ENCODE data around the gene CD37. TPM values are rescaled to one million over a fixed set of nuclear protein-coding genes. Genes with fewer than 3 reads are reported as not detected.
"Not testable (repeated sequence)": the region's sequence is repeated elsewhere in the genome, so short reads cannot be mapped to it uniquely, and the experiment has no call there.

CD37 gene
- total RNA-seq, 2 experiments from 2014 or later, result 178 to 181 TPM

DNA sequence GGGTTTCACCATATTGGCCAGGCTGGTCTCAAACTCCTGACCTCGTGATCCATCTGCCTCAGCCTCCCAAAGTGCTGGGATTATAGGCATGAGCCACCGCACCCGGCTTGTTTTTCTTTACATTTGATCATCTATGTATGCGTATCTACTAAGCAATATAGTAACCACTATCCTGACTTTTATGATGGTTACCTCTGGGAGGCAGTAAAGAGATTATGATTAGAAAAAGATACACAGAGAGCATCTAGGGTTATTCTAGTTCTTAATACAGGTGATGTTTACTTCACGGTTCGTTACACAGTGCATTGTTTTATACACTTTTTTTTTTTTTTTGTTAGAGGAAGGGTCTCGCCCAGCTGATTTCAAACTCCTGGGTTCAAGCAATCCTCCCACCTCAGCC lies 28.5 kb upstream of the CD37 start:
- DNase-seq; H3K27me3 Mint-ChIP-seq; H3K36me3 Mint-ChIP-seq; H3K9me3 Mint-ChIP-seq; H3K27ac Mint-ChIP-seq; H3K4me3 Mint-ChIP-seq; CTCF ChIA-PET; H3K4me1 Mint-ChIP-seq (ENCODE audit: low read depth); intact Hi-C loops (cut with micrococcal nuclease); POLR2A ChIA-PET: not testable (repeated sequence)

DNA sequence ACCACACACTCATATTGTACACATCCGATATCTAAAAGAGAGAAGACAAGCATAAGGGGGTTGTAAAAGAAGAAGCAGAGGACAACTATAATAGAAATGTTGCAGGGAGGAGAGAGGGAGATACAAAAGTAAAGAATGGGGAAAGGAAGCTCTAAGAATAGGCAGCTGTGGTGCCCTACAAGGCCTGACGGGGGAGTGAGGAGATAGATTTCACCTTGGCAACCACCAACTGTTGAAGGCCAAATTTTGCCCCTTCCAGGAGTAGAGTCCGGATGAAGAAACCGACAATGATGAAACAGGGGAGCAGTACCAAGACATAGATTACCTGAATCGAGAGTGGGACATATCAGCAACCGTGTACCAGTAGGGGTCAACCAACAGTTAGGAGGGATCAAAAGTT lies 26.1 kb upstream of the CD37 start:
- no peak for DNase-seq
- Mint-ChIP-seq H3K4me1 (ENCODE audit: low read depth) (no peaks in the 10 kb centered on the region), H3K27me3 (no peaks in the 10 kb centered on the region), H3K4me3 (no peak overlapping the region), H3K36me3 (peaks cover 3% of the 10 kb centered on the region), H3K9me3 (no peaks in the 10 kb centered on the region), H3K27ac (no peak overlapping the region)
- intact Hi-C loops (cut with micrococcal nuclease), result no loop called here
- ChIA-PET POLR2A (no interaction called here), CTCF (no interaction called here)

GRCh38 chr19:49315111-49315510 lies 20.1 kb upstream of the CD37 start:
- ChIA-PET POLR2A (interaction anchor here (0.8 kb wide), 1 partner anchor 16 kb away, joined by 4 read pairs; no protein-coding TSS in a partner anchor), CTCF (interaction anchor here (0.7 to 1.0 kb wide), 2 partner anchors 12 to 107 kb away, joined by 3 read pairs; no protein-coding TSS in a partner anchor)
- H3K27me3 Mint-ChIP-seq, result no peaks in the 10 kb centered on the region
- no peak overlapping the region for H3K4me3 Mint-ChIP-seq
- DNase-seq, result no peak
- H3K27ac Mint-ChIP-seq, result no peak overlapping the region
- peaks cover 10% of the 10 kb centered on the region for H3K9me3 Mint-ChIP-seq
- intact Hi-C loops (cut with micrococcal nuclease), result no loop called here
- peaks cover 15% of the 10 kb centered on the region for H3K36me3 Mint-ChIP-seq
- peaks cover 4% of the 10 kb centered on the region for H3K4me1 Mint-ChIP-seq (ENCODE audit: low read depth)

DNA sequence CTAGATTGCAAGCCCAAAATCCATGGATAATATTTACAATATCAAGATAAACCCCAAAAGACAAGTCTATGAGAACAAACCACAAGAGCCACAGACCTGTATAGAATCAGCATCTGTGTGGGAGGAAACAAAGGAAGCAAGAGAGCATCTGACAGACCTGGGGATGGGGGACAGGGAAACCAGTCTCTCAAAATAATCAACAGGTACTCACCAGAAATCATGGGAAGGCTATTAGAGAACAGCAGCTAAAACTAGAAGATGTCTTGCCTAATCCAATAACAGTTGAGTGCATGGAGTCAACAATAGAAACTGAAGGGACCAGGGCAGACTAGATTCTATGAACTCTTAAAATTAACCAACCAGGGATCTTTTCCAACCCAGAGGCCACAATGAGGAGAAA lies 18.9 kb upstream of the CD37 start:
- peaks cover 4% of the 10 kb centered on the region for H3K4me1 Mint-ChIP-seq (ENCODE audit: low read depth)
- intact Hi-C loops (cut with micrococcal nuclease), result no loop called here
- DNase-seq, result no peak
- peaks cover 10% of the 10 kb centered on the region for H3K9me3 Mint-ChIP-seq
- CTCF ChIA-PET, result interaction anchor here (1.0 to 1.8 kb wide), 2 partner anchors 11 to 15 kb away, joined by 3 to 5 read pairs; no protein-coding TSS in a partner anchor
- no peak overlapping the region for H3K27ac Mint-ChIP-seq
- no peaks in the 10 kb centered on the region for H3K27me3 Mint-ChIP-seq
- no peak overlapping the region for H3K4me3 Mint-ChIP-seq
- POLR2A ChIA-PET, result no interaction called here
- H3K36me3 Mint-ChIP-seq, result peaks cover 12% of the 10 kb centered on the region

DNA sequence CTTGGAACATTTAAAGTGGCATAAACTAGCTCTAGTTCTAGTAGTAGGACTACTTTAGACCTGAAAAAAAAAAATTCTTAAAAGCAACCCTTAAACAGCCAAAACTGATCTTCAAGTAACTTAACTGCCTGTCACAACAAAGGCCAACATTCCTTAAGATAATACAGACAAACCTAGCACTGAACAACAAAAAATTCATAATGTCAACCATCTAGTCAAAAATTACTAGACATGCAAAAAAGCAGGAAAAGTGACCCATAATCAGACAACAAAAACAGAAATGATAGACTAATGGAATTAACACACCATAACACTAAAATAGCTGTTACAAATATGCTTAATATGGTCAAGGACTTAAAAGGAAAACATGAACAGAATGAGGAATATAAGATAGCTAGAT lies 16.9 kb upstream of the CD37 start:
- H3K9me3 Mint-ChIP-seq, result peaks cover 10% of the 10 kb centered on the region
- ChIA-PET POLR2A (no interaction called here), CTCF (interaction anchor here (1.1 to 2.0 kb wide), 2 partner anchors 9 to 17 kb away, joined by 4 to 11 read pairs; no protein-coding TSS in a partner anchor)
- H3K27ac Mint-ChIP-seq, result no peak overlapping the region
- intact Hi-C loops (cut with micrococcal nuclease), result no loop called here
- no peaks in the 10 kb centered on the region for H3K27me3 Mint-ChIP-seq
- H3K36me3 Mint-ChIP-seq, result peaks cover 12% of the 10 kb centered on the region
- no peak overlapping the region for H3K4me3 Mint-ChIP-seq
- DNase-seq, result no peak
- peaks cover 4% of the 10 kb centered on the region for H3K4me1 Mint-ChIP-seq (ENCODE audit: low read depth)

GRCh38 chr19:49324801-49325576 lies 10.2 kb upstream of the CD37 start, which contains the start of gene SLC6A16:
Gene SLC6A16 (minus strand): TSS chr19:49325191. CDS start chr19:49311347, 13,844 bp downstream.
- DNase-seq, result no peak
- ChIA-PET POLR2A (no interaction called here), CTCF (interaction anchor here (7.5 kb wide), 1 partner anchor 24 kb away, joined by 40 read pairs; no protein-coding TSS in a partner anchor)
- Mint-ChIP-seq H3K9me3 (no peaks in the 10 kb centered on the region), H3K27ac (no peak within 1 kb of the TSS), H3K4me1 (ENCODE audit: low read depth) (peaks cover 21% of the 10 kb centered on the region), H3K4me3 (no peak within 1 kb of the TSS), H3K27me3 (no peaks in the 10 kb centered on the region), H3K36me3 (peaks cover 4% of the 10 kb centered on the region)
- intact Hi-C loops (cut with micrococcal nuclease), result no loop called here

- intact Hi-C loops (cut with micrococcal nuclease); H3K27me3 Mint-ChIP-seq: not testable (repeated sequence)
- CTCF ChIA-PET, result interaction anchor here (0.7 to 7.5 kb wide), 3 partner anchors 25 to 228 kb away, joined by 3 to 40 read pairs (median 4); no protein-coding TSS in a partner anchor
Observed at GRCh38 chr19:49325756-49326155, 9.4 kb upstream of the CD37 start.

DNA sequence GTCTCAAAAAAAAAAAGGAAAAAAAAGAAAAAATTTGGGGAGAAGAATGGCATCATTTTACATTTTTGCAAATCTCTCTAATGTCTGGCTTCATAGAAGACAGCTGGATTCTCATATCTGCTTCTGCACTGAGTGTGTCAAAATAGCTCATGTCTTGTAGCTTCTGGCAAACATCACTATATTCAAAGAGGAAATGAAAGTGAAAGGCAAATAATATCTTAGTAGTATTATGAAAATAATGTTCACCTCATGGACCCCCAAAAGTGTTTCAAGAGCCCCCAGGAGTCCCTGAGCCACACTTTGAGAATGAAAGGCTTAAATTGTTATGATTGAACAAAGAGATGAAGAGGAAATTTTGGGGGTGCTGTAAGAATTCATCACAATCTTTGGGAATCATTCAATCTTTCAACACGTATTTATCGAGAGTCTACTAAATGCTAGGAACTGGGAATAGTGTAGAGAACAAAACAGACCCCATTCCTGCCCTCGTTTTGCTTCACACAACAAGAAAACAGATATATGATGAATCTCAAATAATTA lies 9.0 kb upstream of the CD37 start:
- H3K9me3 Mint-ChIP-seq, result no peaks in the 10 kb centered on the region
- H3K4me3 Mint-ChIP-seq, result no peak overlapping the region
- no peaks in the 10 kb centered on the region for H3K27me3 Mint-ChIP-seq

More at GRCh38 chr19:49325756-49326155, 9.4 kb upstream of the CD37 start:
- H3K36me3 Mint-ChIP-seq, H3K27ac Mint-ChIP-seq, POLR2A ChIA-PET, H3K9me3 Mint-ChIP-seq, DNase-seq, H3K4me3 Mint-ChIP-seq: not testable (repeated sequence)
- H3K4me1 Mint-ChIP-seq (ENCODE audit: low read depth), result peaks cover 26% of the 10 kb centered on the region

DNA sequence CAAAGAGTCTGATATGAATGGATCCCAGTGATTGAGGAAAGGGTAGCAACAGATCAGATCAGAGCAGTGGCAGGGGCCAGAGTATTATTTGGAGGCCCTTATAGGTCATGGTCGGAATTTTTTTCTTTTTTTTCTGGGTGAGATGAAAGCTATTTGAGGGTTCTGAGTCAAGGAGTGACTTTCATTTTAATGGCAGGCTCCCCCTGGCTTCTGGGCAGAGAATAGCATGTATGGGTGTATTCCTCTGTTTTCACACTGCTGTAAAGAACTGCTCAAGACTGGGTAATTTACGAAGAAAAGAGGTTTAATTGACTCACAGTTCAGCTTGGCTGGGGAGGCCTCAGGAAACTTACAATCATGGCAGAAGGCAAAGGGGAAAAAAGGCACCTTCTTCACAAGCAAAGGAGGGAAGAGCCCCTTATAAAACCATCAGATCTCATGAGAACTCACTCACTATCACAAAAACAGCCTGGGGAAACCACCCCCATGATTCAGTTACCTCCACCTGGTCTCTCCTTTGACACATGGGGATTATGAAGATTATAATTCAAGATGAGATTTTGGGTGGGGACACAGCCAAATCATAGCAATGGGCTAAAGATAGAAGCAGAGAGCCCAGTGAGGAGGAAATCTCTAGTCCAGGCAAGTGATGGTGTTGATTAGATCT lies 7.2 kb upstream of the CD37 start:
- H3K4me3 Mint-ChIP-seq, result no peak overlapping the region
- peaks cover 4% of the 10 kb centered on the region for H3K36me3 Mint-ChIP-seq
- DNase-seq, result peak; percentile 72
- H3K9me3 Mint-ChIP-seq, result no peaks in the 10 kb centered on the region
- ChIA-PET POLR2A (interaction anchor here (0.6 kb wide), 1 partner anchor 151 kb away, joined by 3 read pairs; no protein-coding TSS in a partner anchor), CTCF (interaction anchor here (0.6 to 7.5 kb wide), 15 partner anchors 9 to 1013 kb away, joined by 3 to 40 read pairs (median 4); no protein-coding TSS in a partner anchor)
- H3K4me1 Mint-ChIP-seq (ENCODE audit: low read depth), result peaks cover 46% of the 10 kb centered on the region
- no peaks in the 10 kb centered on the region for H3K27me3 Mint-ChIP-seq
- H3K27ac Mint-ChIP-seq, result peak overlapping the region; percentile 49
- intact Hi-C loops (cut with micrococcal nuclease), result loop anchor here (1.0 kb wide), 2 partner anchors 62 to 102 kb away; no protein-coding TSS in a partner anchor

More for the DNA sequence above, 9.0 kb upstream of the CD37 start:
- no peak for DNase-seq
- H3K27ac Mint-ChIP-seq, result no peak overlapping the region
- peaks cover 4% of the 10 kb centered on the region for H3K36me3 Mint-ChIP-seq
- CTCF ChIA-PET, result interaction anchor here (0.7 to 7.5 kb wide), 3 partner anchors 25 to 229 kb away, joined by 3 to 40 read pairs (median 4); no protein-coding TSS in a partner anchor
- H3K4me1 Mint-ChIP-seq (ENCODE audit: low read depth), result peaks cover 30% of the 10 kb centered on the region
- POLR2A ChIA-PET, result no interaction called here
- intact Hi-C loops (cut with micrococcal nuclease), result no loop called here

DNA sequence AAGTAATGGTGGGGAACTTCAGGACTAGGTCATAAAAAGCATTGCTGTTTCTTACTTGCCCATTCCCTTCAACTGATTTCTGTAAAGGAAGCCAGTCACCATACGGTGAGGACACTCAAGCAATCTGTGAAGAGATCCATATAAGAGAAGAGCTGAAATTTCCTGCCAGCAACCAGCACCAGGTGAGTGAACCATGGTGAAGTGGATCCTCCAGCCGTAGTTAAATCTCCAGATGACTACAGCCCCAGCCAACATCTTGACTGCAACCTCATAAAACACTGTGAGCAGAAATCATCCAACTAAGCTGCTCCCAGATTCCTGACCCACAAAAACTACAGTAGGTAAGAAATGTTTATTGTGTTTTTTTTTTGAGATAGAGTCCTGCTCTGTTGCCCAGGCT lies 6.5 kb upstream of the CD37 start:
- peak overlapping the region; percentile 49 for H3K27ac Mint-ChIP-seq
- H3K4me3 Mint-ChIP-seq, result no peak overlapping the region
- peaks cover 53% of the 10 kb centered on the region for H3K4me1 Mint-ChIP-seq (ENCODE audit: low read depth)
- intact Hi-C loops (cut with micrococcal nuclease), result loop anchor here (1.0 kb wide), 2 partner anchors 62 to 102 kb away; no protein-coding TSS in a partner anchor
- H3K9me3 Mint-ChIP-seq, result no peaks in the 10 kb centered on the region
- CTCF ChIA-PET, result interaction anchor here (1.1 to 7.5 kb wide), 3 partner anchors 12 to 30 kb away, joined by 3 to 40 read pairs (median 5); no protein-coding TSS in a partner anchor
- peaks cover 4% of the 10 kb centered on the region for H3K36me3 Mint-ChIP-seq
- no peak for DNase-seq
- H3K27me3 Mint-ChIP-seq, result no peaks in the 10 kb centered on the region
- POLR2A ChIA-PET, result no interaction called here

DNA sequence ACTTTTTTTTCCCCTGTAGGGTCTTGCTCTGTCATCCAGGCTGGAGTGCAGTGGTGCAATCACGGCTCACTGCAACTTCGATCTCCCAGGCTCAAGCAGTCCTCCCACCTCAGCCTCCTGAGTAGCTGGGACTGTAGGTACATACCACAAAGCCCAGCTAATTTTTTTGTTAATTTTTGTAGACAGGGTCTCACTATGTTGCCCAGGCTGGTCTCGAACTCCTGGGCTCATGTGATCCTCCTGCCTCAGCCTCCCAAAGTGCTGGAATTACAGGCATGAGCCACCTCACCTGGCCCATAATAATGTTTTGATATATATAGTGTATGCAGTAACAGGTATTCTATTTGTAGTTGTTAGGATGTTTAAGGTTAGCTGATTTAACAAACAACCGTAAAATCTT lies 4.0 kb upstream of the CD37 start:
- DNase-seq, H3K27me3 Mint-ChIP-seq, H3K9me3 Mint-ChIP-seq, H3K36me3 Mint-ChIP-seq: not testable (repeated sequence)
- intact Hi-C loops (cut with micrococcal nuclease), result loop anchor here (5.0 kb wide), 2 partner anchors 121 to 141 kb away; partner anchors contain the start of genes ALDH16A1, FLT3LG and PIH1D1
- ChIA-PET CTCF (interaction anchor here (0.6 to 7.5 kb wide), 4 partner anchors 14 to 239 kb away, joined by 3 to 40 read pairs (median 4); no protein-coding TSS in a partner anchor), POLR2A (interaction anchor here (0.6 to 1.8 kb wide), 2 partner anchors 16 to 122 kb away, joined by 4 to 6 read pairs; partner anchors contain the start of gene ALDH16A1)
- Mint-ChIP-seq H3K4me1 (ENCODE audit: low read depth) (peaks cover 64% of the 10 kb centered on the region), H3K27ac (peak overlapping the region; percentile 99), H3K4me3 (peak overlapping the region; percentile 43)
